RPMI8226 (cell line): ENCODE data around the gene NFE2L1.
"Not testable (repeated sequence)": the region's sequence is repeated elsewhere in the genome, so short reads cannot be mapped to it uniquely, and the experiment has no call there.

Experiments
- DNase-seq: peaks from one replicate; pipeline ENCODE4 v3.0.0-alpha.2; 2015

NFE2L1 gene

GRCh38 chr17:48051283-48051682 is 3.1 kb downstream of the NFE2L1 start:
- no peak for DNase-seq

GRCh38 chr17:48051706-48052486 is 3.7 kb downstream of the NFE2L1 start:
- DNase-seq: no peak

- peak; percentile 47 for DNase-seq
Measured at GRCh38 chr17:48052956-48053757, 5.0 kb downstream of the NFE2L1 start.

GRCh38 chr17:48053758-48054237 is 5.6 kb downstream of the NFE2L1 start:
- no peak for DNase-seq

- no peak for DNase-seq
Measured at GRCh38 chr17:48054238-48055185, 6.4 kb downstream of the NFE2L1 start.

- no peak for DNase-seq
Measured at GRCh38 chr17:48055531-48056245, 7.5 kb downstream of the NFE2L1 start.

- no peak for DNase-seq
Measured at GRCh38 chr17:48056246-48056745, 8.1 kb downstream of the NFE2L1 start.

- DNase-seq: no peak
Measured at GRCh38 chr17:48056879-48057278, 8.7 kb downstream of the NFE2L1 start.

GRCh38 chr17:48057626-48058025 is 9.5 kb downstream of the NFE2L1 start:
- no peak for DNase-seq

- no peak for DNase-seq
Measured at GRCh38 chr17:48058393-48059124, 10.4 kb downstream of the NFE2L1 start.

- DNase-seq: no peak
Measured at GRCh38 chr17:48059125-48059668, 11.0 kb downstream of the NFE2L1 start.

GRCh38 chr17:48060249-48060648 is 12.1 kb downstream of the NFE2L1 start:
- DNase-seq: no peak

GRCh38 chr17:48062273-48062672 is 14.1 kb downstream of the NFE2L1 start:
- no peak for DNase-seq

GRCh38 chr17:48064638-48065037 is 16.5 kb downstream of the NFE2L1 start:
- no peak for DNase-seq

- no peak for DNase-seq
Measured at GRCh38 chr17:48066192-48066591, 18.0 kb downstream of the NFE2L1 start.

GRCh38 chr17:48066656-48067055 is 18.5 kb downstream of the NFE2L1 start:
- DNase-seq: no peak

GRCh38 chr17:48067245-48067644 is 19.1 kb downstream of the NFE2L1 start:
- DNase-seq: no peak

GRCh38 chr17:48067808-48068207 is 19.6 kb downstream of the NFE2L1 start:
- not testable (repeated sequence) for DNase-seq

- peak; percentile 25 for DNase-seq
Measured at GRCh38 chr17:48068491-48068961, 20.4 kb downstream of the NFE2L1 start.

- DNase-seq: no peak
Measured at GRCh38 chr17:48070195-48070594, 22.0 kb downstream of the NFE2L1 start.

- no peak for DNase-seq
Measured at GRCh38 chr17:48071654-48072053, 23.5 kb downstream of the NFE2L1 start.
